DMS79 (cell line): ENCODE data around the gene GRIA3.

ENCODE experiments used
- DNase-seq: peaks from one replicate; lab custom pipeline; 2025; lab: John Stamatoyannopoulos, UW

The GRIA3 gene

DNA sequence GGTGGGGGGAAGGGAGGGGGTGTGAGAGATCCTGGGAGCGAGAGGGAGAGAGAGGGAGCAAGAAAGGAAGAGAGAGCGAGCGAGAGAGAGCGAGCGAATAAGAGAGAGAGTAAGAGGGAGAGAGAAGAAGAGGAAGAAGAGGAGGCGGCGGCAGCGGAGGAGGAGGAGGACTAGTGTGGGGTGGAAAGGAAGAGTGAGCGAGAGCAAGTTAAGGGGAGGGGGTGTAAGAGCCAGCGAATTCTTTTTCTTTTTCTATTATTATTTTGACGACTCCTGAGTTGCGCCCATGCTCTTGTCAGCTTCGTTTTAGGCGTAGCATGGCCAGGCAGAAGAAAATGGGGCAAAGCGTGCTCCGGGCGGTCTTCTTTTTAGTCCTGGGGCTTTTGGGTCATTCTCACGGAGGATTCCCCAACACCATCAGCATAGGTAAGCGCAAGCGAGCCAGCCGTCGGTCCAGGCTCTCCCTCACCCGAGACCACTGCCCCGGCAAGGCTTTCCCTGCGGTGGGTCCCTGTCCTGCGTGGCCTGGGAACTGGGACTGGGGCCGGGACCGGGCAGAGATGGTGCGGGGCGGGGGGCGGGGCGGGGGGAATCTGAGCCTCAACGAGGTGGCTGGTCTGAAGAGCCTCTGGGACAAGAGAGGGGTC is at the start of gene GRIA3:
Gene GRIA3, plus strand, starts transcription at position 60 of the 647 bp plus-strand sequence. Its CDS starts 258 bp downstream, at position 318.
- no peak for DNase-seq

DNA sequence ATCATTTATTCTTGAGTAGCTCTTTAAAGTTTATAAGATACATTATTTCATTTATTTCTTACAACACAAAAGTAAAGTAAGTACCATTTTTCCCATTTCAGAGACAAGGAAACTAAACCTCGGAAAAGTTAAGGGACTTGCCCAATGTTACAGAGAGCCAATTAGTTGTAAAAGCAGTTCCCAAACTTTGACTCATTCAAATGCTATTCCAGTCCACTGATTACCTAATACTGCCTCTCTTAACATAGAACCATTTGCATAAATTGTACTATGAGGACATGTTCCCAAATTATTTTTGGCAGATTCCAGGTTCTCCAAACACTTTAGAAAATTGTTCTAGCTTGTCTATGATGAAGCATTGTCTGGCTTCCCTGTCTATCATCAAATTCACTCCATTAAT is 45.6 kb upstream of the GRIA3 start:
- DNase-seq = no peak

- no peak for DNase-seq
Measured at GRCh38 chrX:123140454-123140853, 43.6 kb upstream of the GRIA3 start.

- no peak for DNase-seq
Measured at GRCh38 chrX:123140904-123141303, 43.2 kb upstream of the GRIA3 start.

GRCh38 chrX:123153846-123154335 is 30.2 kb upstream of the GRIA3 start:
- no peak for DNase-seq

GRCh38 chrX:123155327-123155726 is 28.8 kb upstream of the GRIA3 start:
- no peak for DNase-seq

GRCh38 chrX:123157586-123157985 is 26.5 kb upstream of the GRIA3 start:
- DNase-seq = no peak

- no peak for DNase-seq
Measured at GRCh38 chrX:123159403-123159802, 24.7 kb upstream of the GRIA3 start.

DNA sequence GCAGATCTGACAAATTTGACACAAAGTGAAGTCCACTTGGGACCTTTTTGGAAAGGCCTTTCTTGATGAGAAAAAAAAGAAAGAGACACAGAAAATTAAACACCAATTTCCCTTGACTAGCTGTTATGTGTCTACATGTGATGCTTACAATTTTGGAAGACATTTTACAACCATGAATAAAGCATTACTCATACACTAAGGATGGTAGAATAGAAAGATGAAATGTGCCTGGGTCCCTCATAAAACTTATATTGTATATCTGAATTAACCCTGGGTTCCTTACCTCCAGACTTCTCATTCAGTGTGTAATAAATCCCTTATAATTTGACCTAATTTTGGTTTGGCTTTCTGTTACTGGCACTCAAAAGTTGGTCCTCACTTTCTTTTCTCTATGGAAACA is 16.5 kb upstream of the GRIA3 start:
- DNase-seq = no peak

- no peak for DNase-seq
Measured at GRCh38 chrX:123169247-123169901, 14.7 kb upstream of the GRIA3 start.

DNA sequence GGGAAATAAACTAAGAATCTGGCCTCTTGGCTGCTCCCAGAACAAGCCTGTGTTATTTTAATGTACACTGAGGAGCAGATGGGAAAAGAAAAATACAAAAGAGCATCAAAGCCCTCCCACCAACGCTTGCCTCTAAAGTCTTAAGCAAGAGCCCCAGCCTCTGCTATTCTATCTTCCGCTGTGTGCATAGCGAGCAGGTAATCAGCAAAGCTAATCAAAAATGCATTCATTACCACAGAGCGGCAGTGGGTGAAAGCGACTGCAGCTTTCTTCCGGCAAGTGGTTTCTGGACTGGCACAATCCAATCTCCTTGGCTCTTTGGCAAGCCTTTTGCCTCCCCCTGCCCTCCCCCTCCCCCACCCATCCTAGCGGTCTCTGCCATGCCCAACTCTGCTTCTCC is 13.5 kb upstream of the GRIA3 start:
- no peak for DNase-seq

DNA sequence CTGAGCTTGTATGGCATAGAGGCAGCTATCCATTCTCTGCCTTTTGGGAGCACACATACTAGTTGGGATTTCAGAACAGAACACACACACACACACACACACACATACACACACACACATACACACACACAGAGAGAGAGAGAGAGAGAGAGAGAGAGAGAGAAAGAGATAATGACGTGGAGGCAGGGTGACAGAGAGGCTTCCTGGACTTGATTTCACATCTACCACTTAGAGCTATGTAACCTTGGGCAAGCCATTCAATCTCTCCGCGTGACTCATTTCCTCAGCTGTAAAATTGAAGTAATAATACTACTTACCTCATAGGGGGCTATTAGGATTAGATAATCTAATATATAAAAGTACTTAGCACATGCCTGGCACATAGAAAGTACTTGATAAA is 12.3 kb upstream of the GRIA3 start:
- DNase-seq = no peak

DNA sequence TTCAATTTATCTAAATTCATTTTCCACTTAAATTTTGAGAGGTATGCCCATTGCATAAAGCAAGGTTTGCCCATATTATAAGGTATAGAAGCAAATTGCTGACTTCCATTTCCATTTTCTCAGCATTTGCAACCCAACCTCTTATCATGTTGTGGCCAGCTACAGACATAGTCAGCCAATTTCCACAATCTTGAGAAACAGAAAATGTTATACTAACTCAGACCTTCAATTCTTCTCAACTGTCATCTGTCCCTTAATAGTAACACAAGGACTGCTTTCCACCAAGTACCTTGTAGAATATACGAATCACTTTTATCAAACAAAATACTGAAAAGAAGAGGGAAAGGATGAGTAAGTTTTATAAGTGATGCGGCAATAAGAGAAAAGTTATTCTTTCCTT is 11.2 kb upstream of the GRIA3 start:
- no peak for DNase-seq

DNA sequence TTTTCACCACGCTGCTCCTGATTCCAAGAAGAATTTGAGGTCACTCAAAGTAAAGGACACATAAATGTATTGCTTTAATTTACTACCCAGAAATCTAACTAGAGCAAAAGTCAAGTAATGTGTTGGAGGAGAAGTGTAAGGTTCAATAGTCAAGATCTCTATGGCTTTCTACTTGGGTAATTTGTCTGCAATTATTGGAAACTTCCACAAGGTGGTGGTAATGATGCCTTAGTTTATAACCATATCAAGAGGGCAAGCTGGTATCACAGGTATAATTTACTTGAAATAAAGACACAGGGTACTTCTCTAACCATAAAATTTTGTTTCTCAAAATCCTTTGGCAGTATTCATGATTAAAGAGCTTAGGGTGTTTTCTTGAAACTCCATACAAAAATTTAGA is 10.2 kb upstream of the GRIA3 start:
- no peak for DNase-seq

DNA sequence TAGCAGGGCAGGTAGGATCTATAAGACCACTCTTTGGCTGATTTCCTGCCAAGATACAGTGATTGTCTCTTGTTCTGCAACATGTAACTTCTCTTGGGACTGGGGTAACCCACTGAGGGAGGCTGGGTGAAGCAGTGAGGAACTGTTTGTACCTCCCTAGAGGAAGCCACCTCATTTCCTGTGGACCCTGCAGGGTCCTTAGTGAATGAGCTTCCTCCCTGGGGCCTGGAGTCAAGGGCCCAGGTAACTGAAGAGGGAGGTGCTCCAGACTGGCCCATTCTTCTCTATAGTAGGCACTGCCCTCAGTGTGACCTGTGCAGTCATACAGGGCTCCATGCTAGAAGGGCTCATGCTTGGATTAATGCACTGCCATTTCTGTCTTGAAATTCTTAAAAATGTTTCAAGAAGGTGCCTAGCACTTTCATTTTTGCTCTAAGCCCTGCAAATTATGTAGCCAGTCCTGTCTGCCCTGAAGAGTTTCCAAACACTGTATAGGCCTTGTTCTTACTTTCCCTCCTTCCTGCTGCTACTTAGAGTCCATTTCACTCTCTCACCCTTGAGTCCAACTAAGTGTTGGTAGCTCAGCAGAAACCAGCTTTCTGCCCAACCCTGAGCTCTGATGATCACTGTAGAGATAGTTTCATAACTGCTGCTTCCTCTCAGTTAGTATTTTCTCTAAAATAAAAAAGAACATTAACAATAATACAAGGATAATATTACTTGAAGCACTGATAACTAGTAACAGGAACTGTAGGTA is 8.5 kb upstream of the GRIA3 start:
- DNase-seq = no peak

DNA sequence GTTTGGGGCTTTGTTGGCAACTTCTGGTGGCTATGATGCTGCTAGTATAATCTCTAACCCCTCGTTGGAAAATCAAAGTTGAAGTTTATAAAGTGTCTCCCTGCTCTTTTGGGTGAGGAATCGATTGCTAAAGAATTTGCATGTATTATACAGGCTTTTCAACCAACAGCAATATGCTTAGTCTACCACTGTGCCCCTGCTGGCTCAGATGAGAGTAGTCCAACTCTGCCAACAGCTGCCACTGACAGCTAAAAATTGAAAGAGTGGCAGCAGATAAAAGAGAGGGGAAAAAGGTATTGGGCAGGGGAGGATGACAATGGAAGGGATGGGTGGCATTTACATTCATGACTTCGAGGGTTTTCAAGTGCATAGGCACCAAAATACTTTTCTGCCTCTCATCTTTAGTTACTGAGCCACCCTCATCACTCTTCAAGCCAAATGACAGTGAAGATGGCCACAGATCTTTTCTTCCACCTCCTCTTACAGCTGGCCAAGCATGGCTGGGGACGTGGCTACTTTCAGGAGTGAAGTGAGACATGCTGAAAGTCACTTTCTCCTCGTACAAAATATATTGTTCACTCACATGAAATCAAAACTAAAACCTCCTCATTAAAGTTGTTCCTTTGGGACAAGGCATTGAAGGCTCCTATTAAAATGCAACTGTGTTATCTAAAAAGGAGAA is 2.7 kb upstream of the GRIA3 start:
- no peak for DNase-seq

GRCh38 chrX:123184866-123185276 is 793 bp downstream of the GRIA3 start:
- DNase-seq = no peak

DNA sequence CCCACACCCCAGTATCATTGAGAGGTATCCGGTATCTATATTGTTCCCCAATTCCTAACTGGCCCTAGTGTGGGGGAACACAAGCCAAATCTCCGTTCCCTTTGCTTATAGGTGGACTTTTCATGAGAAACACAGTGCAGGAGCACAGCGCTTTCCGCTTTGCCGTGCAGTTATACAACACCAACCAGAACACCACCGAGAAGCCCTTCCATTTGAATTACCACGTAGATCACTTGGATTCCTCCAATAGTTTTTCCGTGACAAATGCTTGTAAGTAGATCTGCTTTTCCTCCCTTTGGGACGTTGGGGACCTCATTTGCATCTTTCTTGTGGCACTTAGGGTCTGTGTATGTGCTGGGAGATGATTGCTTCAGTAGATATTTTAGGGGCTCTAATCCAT is 1.6 kb downstream of the GRIA3 start:
- DNase-seq = no peak

DNA sequence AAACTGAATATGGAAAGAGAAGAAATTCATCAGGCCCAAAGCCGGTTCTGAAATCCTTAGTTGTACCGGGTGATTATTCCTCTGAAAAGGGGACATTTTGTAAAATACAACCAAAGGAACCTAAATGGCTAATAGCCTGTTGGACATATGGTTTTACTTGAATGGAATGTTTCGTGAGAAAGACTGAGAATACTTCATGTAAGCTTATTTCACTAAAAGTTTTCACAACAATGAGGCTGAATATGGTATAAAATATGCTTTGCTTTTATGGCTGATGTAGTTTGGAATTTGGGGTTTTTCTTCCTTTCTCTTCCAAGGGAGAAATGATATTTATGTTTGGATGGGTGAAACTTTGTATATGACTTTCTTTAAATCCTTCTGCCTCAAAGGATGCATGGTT is 2.7 kb downstream of the GRIA3 start:
- DNase-seq = no peak

- DNase-seq = no peak
Measured at GRCh38 chrX:123188081-123188480, 4.0 kb downstream of the GRIA3 start.

- DNase-seq = no peak
Measured at GRCh38 chrX:123189338-123189737, 5.3 kb downstream of the GRIA3 start.

DNA sequence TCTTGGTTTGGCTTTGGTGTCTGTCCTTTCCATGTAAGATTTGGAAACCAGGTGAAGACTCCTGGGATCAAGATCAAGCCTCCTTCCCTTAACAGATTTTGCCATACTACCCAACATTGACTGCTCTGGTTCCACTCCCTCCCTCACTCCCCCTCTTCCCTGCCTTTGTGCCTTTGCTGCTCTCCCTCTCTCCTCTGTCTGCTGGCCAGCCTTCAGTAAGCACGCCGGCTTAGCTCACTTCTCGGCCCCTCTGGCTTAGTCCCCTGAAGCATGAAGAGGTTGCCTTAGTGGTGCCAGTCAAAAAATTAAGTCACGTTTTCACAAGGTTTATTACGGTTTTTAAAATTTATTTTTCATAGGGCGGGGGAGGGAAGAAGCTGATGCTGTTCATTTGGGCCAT is 6.0 kb downstream of the GRIA3 start:
- DNase-seq = no peak

- DNase-seq = no peak
Measured at GRCh38 chrX:123193101-123193500, 9.0 kb downstream of the GRIA3 start.
